K562 (cell line): ENCODE measurements around the gene FGF2. TPM values are rescaled to one million over a fixed set of nuclear protein-coding genes. Genes with fewer than 3 reads are reported as not detected.
"Not testable (repeated sequence)": the region's sequence is repeated elsewhere in the genome, so short reads cannot be mapped to it uniquely, and the experiment has no call there.

Source experiments
- ATAC-seq: fragments of 200-7000 bp; cut with Tn5 transposase; 3 replicates; pipeline ENCODE4 v1.9.1; 2020; ENCODE audit warnings: moderate library complexity
- BruUV-seq: library from RNA; stranded (reverse); fragments of 400-500 nt; replicated peaks from 2 replicates; lab custom pipeline; 2021; lab: Mats Ljungman, UMichigan
- CTCF ChIA-PET: fragments of 300-600 bp; formaldehyde crosslinking; extraction: SDS; loops from one replicate; lab custom pipeline; 2021; ENCODE audit warnings: low intra/inter-chr PET ratio; lab: Yijun Ruan, JAX
- POLR2A ChIA-PET: fragments of 300-600, 350-650 bp; sonication (Branson Sonifier 250); formaldehyde crosslinking; extraction: SDS; loops from one replicate; lab custom pipeline; 2021; ENCODE audit warnings: antibody characterized with exemption, inconsistent platforms; lab: Yijun Ruan, JAX
- DNase-seq, 4 experiments: peaks; one replicate each; pipeline versions ENCODE4 v3.0.0 to v3.0.0-alpha.2; 2011 to 2018; ENCODE audit warnings: low spot score in 3 of 4, mixed read lengths in 3 of 4; ENCODE audit errors: extremely low read depth in 1 of 4
- FAIRE-seq: peaks from 2 replicates; lab custom pipeline; 2011; peaks lifted over from hg19 to GRCh38; lab: Jason Lieb, UNC
- H2AFZ ChIP-seq: 2 replicates; pipeline ENCODE4 v1.6.0; 2011; ENCODE audit warnings: low read depth, low read length, control low read depth, inconsistent platforms
- H3K27ac ChIP-seq: fragments of 200-600 bp; 3 replicates; pipeline ENCODE4 v1.8.0; 2011; ENCODE audit warnings: low read depth, mild to moderate bottlenecking, control low read depth, inconsistent platforms, low read length, moderate library complexity, mixed read lengths; ENCODE audit errors: extremely low read depth
- H3K27me3 ChIP-seq, 2 experiments: fragments of 300-600 bp in 1 of 2; 2 replicates in 1 of 2; 3 replicates in 1 of 2; pipeline versions ENCODE4 v1.6.0 to v1.8.0; 2011; ENCODE audit warnings: inconsistent platforms in 2 of 2, low read length in 2 of 2, mild to moderate bottlenecking in 1 of 2, mixed read lengths in 1 of 2, moderate library complexity in 1 of 2; ENCODE audit not compliant: control insufficient read depth in 2 of 2, insufficient read depth in 2 of 2
- H3K36me3 ChIP-seq: fragments of 300-600 bp; 3 replicates; pipeline ENCODE4 v1.8.0; 2011; ENCODE audit warnings: mild to moderate bottlenecking, low read length, inconsistent platforms; ENCODE audit not compliant: control insufficient read depth, insufficient read depth
- H3K4me1 ChIP-seq, 2 experiments: fragments of 200-600 bp in 1 of 2; replicated peaks in 1 of 2; 2 replicates in 1 of 2; 3 replicates in 1 of 2; pipeline versions ENCODE4 v1.5.1 to v1.8.0; 2011; ENCODE audit warnings: inconsistent platforms in 2 of 2, low read length in 2 of 2, mild to moderate bottlenecking in 1 of 2, mixed read lengths in 1 of 2, moderate library complexity in 1 of 2; ENCODE audit not compliant: control insufficient read depth in 2 of 2, insufficient read depth in 2 of 2
- H3K4me2 ChIP-seq: 2 replicates; pipeline ENCODE4 v1.6.1; 2011; ENCODE audit warnings: low read length, control low read depth, inconsistent platforms, mixed read lengths; ENCODE audit not compliant: insufficient read depth
- H3K4me3 ChIP-seq: fragments of 200-600 bp; sonication (generic), shearing (Covaris generic); 2 replicates; pipeline ENCODE4 v1.5.1; 2016; ENCODE audit warnings: control low read depth, inconsistent platforms
- H3K79me2 ChIP-seq: fragments of 200-600 bp; 3 replicates; pipeline ENCODE4 v1.8.0; 2011; ENCODE audit warnings: low read length, inconsistent platforms; ENCODE audit not compliant: control insufficient read depth, insufficient read depth
- H3K9ac ChIP-seq, 2 experiments: 2 replicates each; pipeline versions ENCODE4 v1.6.0 to v1.6.1; 2011; ENCODE audit warnings: low read depth in 2 of 2, low read length in 2 of 2, control low read depth in 1 of 2, inconsistent platforms in 1 of 2, mild to moderate bottlenecking in 1 of 2, mixed read lengths in 1 of 2; ENCODE audit not compliant: insufficient read depth in 1 of 2
- H3K9me1 ChIP-seq: one replicate; pipeline ENCODE4 v1.6.0; 2011; ENCODE audit warnings: inconsistent platforms, mild to moderate bottlenecking, low read length, moderate library complexity; ENCODE audit not compliant: control insufficient read depth, insufficient read depth
- H3K9me3 ChIP-seq: replicated peaks from 2 replicates; pipeline ENCODE4 v1.5.1; 2011; ENCODE audit warnings: low read depth, low read length, inconsistent platforms; ENCODE audit not compliant: control insufficient read depth, insufficient read depth
- H4K20me1 ChIP-seq: replicated peaks from 2 replicates; pipeline ENCODE4 v1.6.1; 2011; ENCODE audit warnings: low read length, inconsistent platforms, mixed read lengths; ENCODE audit not compliant: control insufficient read depth, insufficient read depth
- ARHGAP35 ChIP-seq: fragments of 450-650 bp; IDR thresholded peaks from 2 replicates; pipeline ENCODE4 v1.6.1; 2018; ENCODE audit not compliant: partially characterized antibody
- ASH1L ChIP-seq: fragments of 450-650 bp; IDR thresholded peaks from 2 replicates; pipeline ENCODE4 v1.6.1; 2018; ENCODE audit warnings: borderline replicate concordance, mild to moderate bottlenecking, low read depth; ENCODE audit not compliant: partially characterized antibody
- BCOR ChIP-seq: fragments of 450-650 bp; IDR thresholded peaks from 2 replicates; pipeline ENCODE4 v1.6.1; 2016
- RFX1 ChIP-seq: fragments of 450-650 bp; IDR thresholded peaks from 2 replicates; pipeline ENCODE4 v1.6.1; 2016; ENCODE audit warnings: mild to moderate bottlenecking, moderate library complexity
- SRSF1 ChIP-seq: fragments of 200-400 bp; formaldehyde crosslinking; IDR thresholded peaks from 2 replicates; pipeline ENCODE4 v1.6.1; 2017; ENCODE audit warnings: mild to moderate bottlenecking, low read depth, low read length, moderate library complexity
- STAG1 ChIP-seq: sonication (generic); formaldehyde crosslinking; IDR thresholded peaks from 2 replicates; pipeline ENCODE4 v1.5.0; 2020; ENCODE audit warnings: missing genetic modification reagents, borderline replicate concordance
- TBL1XR1 ChIP-seq, 2 experiments: IDR thresholded peaks; 2 replicates each; pipeline ENCODE4 v1.6.1; 2012; ENCODE audit warnings: improper control_type of control experiment in 2 of 2, low read length in 2 of 2, mild to moderate bottlenecking in 1 of 2
- TCF7 ChIP-seq: sonication (generic); IDR thresholded peaks from 2 replicates; pipeline ENCODE4 v1.6.1; 2016; ENCODE audit warnings: antibody characterized with exemption, borderline replicate concordance
- ZFP1 ChIP-seq: fragments of 450-650 bp; formaldehyde crosslinking; IDR thresholded peaks from 2 replicates; pipeline ENCODE4 v1.4.0; 2020; ENCODE audit warnings: mild to moderate bottlenecking, mixed read lengths
- ZNF146 ChIP-seq: IDR thresholded peaks from one replicate; pipeline ENCODE4 v1.6.1; 2018; ENCODE audit warnings: missing compliant biosample characterization; ENCODE audit not compliant: unreplicated experiment
- ZNF316 ChIP-seq: fragments of 450-650 bp; IDR thresholded peaks from 2 replicates; pipeline ENCODE4 v1.6.1; 2016
- WGBS: fragments of 100-300 bp; shearing (Covaris generic); methylation state at CpG from one replicate; pipeline ENCODE4 v1.1.6; 2016; ENCODE audit warnings: low coverage, mixed read lengths; ENCODE audit not compliant: insufficient coverage; ENCODE audit errors: missing lambda C conversion rate; 5-methylcytosine and 5-hydroxymethylcytosine counted together
- in situ Hi-C: fragments of 300-500 bp; cut with MboI; formaldehyde crosslinking; loops from 4 replicates; pipeline ENCODE4 v1.15.0; 2018; ENCODE audit warnings: inconsistent platforms, mixed read lengths
- intact Hi-C: fragments of 100-400 bp; cut with micrococcal nuclease; formaldehyde crosslinking; loops from 2 replicates; pipeline ENCODE4 v1.14.2; 2022
- polyA plus RNA-seq, 8 experiments: library from polyadenylated mRNA; depleted of rRNA in 4 of 8; stranded (reverse) in 5 of 8; unstranded in 3 of 8; fragments of >200 nt; fragmentation: Nextera tagmentation in 2 of 8; fragmentation: Illumina TruSeq in 1 of 8; extraction: Ambion mirVana in 2 of 8; extraction: Trizol in 1 of 8; gene quantifications; 2 replicates each; pipeline versions ENCODE4 v1.2.1 to v1.2.3, GENCODE V29; 2011 to 2014; ENCODE audit warnings: inconsistent platforms in 1 of 8, missing spikeins in 1 of 8
- total RNA-seq, 7 experiments: library from RNA; depleted of rRNA in 6 of 7; stranded (reverse); fragments of >200 nt in 6 of 7; fragmentation: Illumina TruSeq in 2 of 7; extraction: Trizol in 2 of 7; gene quantifications; 2 replicates each; pipeline versions ENCODE4 v1.2.1 to v1.2.3, GENCODE V29; 2011 to 2021; ENCODE audit warnings: low replicate concordance in 1 of 7
- TF ChIP-seq, protein P1 (sequence below): sonication (generic); formaldehyde crosslinking; IDR thresholded peaks from 2 replicates; pipeline ENCODE4 v1.8.0; 2022; ENCODE audit warnings: mild to moderate bottlenecking, low read depth, missing genetic modification reagents
- TF ChIP-seq, protein P2 (sequence below): fragments of 450-650 bp; IDR thresholded peaks from 2 replicates; pipeline ENCODE4 v1.6.1; 2017; ENCODE audit warnings: antibody characterized with exemption

The FGF2 gene
- total and polyA plus RNA-seq, 9 of the 15 experiments (the other 6 are each of a cell fraction or from before 2014, with no cell fraction given), result 2.5 to 19.4 (median 9.2) TPM

DNA sequence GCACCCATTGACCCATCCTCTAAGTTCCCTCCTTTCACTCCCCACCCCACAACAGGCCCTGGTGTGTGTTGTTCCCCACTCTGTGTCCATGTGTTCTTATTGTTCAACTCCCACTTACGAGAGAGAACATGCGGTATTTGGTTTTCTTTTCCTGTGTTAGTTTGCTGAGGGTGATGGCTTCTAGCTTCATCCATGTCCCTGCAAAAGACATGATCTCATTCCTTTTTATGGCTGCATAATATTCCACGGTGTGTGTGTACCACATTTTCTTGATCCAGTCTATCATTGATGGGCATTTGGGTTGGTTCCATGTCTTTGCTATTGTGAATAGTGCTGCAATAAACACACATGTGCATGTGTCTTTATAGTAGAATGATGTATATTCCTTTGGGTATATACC, 41.6 kb downstream of the FGF2 start:
- in situ Hi-C loops, H3K4me3 ChIP-seq, CTCF ChIA-PET, H3K9me3 ChIP-seq, intact Hi-C loops, FAIRE-seq, H4K20me1 ChIP-seq, H3K36me3 ChIP-seq, H3K9me1 ChIP-seq, H3K79me2 ChIP-seq, DNase-seq, POLR2A ChIA-PET, H3K27me3 ChIP-seq, H3K4me1 ChIP-seq, H3K9ac ChIP-seq, H3K4me2 ChIP-seq, H3K27ac ChIP-seq, ATAC-seq, H2AFZ ChIP-seq, BruUV-seq: not testable (repeated sequence)
- TF ChIP-seq ZNF146 (CRISPR knock-in tag) (peak; percentile 84), BCOR (0 out of 2 replicates have a peak, but pooled peaks have one; percentile 41)
- WGBS, result 87% methylated on average over 3 of the region's 3 CpGs

DNA sequence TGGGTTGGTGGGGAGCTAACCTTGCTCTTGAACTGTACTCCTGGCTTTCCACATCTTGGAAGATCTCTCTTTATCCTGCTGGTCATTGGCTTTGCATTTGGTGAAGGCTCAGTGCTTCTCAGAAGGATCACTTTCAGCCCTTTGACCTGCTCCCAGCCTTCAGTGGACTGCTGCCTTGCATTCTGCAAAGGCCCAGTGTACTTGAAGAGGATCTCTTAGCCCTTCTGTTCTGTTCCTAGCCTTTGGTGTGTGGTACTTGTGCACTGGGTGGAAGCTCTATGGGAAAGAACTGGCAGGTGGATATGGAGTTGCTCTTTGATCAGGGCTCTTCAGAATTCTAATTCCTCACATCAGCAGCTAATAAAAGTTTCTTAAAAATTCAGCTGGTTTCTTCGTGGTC, 46.5 kb downstream of the FGF2 start:
- Histone ChIP-seq H3K4me1 (no peaks in the 10 kb centered on the region; a peak in 2 of 5 replicates), H3K4me2 (no peak overlapping the region), H3K27ac (no peak overlapping the region), H3K9me1 (no peaks in the 10 kb centered on the region), H4K20me1 (no peaks in the 10 kb centered on the region), H3K36me3 (peaks cover 17% of the 10 kb centered on the region; the same call in 2 of the 3 replicates), H3K9ac (no peak overlapping the region), H3K79me2 (peaks cover 11% of the 10 kb centered on the region; the same call in 2 of the 3 replicates), H3K27me3 (no peaks in the 10 kb centered on the region), H3K9me3 (no peaks in the 10 kb centered on the region), H3K4me3 (no peak overlapping the region), H2AFZ (no peak overlapping the region)
- FAIRE-seq, result no peak
- ChIA-PET POLR2A (interaction anchor here (1.0 to 1.3 kb wide), 3 partner anchors 12 to 19 kb away, joined by 3 read pairs; no protein-coding TSS in a partner anchor), CTCF (no interaction called here)
- WGBS, result 17% methylated on average over 1 of the region's 1 CpG
- intact Hi-C loops (no loop called here), in situ Hi-C loops (no loop called here)
- TF ChIP-seq, protein P1, sequence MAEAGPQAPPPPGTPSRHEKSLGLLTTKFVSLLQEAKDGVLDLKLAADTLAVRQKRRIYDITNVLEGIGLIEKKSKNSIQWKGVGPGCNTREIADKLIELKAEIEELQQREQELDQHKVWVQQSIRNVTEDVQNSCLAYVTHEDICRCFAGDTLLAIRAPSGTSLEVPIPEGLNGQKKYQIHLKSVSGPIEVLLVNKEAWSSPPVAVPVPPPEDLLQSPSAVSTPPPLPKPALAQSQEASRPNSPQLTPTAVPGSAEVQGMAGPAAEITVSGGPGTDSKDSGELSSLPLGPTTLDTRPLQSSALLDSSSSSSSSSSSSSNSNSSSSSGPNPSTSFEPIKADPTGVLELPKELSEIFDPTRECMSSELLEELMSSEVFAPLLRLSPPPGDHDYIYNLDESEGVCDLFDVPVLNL, result no peak
- TF ChIP-seq ZFP1 (no peak), ZNF316 (no peak), TBL1XR1 (IDR thresholded peaks at IDR 0.05; ENCODE audit: low read length in 2 of 2) (no peak), SRSF1 (no peak), STAG1 (CRISPR knock-in tag) (no peak), ASH1L (no peak), TCF7 (no peak), RFX1 (no peak), ARHGAP35 (no peak)
- TF ChIP-seq, protein P2, sequence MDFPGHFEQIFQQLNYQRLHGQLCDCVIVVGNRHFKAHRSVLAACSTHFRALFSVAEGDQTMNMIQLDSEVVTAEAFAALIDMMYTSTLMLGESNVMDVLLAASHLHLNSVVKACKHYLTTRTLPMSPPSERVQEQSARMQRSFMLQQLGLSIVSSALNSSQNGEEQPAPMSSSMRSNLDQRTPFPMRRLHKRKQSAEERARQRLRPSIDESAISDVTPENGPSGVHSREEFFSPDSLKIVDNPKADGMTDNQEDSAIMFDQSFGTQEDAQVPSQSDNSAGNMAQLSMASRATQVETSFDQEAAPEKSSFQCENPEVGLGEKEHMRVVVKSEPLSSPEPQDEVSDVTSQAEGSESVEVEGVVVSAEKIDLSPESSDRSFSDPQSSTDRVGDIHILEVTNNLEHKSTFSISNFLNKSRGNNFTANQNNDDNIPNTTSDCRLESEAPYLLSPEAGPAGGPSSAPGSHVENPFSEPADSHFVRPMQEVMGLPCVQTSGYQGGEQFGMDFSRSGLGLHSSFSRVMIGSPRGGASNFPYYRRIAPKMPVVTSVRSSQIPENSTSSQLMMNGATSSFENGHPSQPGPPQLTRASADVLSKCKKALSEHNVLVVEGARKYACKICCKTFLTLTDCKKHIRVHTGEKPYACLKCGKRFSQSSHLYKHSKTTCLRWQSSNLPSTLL, result no peak
- BruUV-seq, result no TSS peak
- peak; percentile 75 for ATAC-seq
- no peak for DNase-seq
